CD1c-positive myeloid dendritic cell (primary cell): ENCODE results near the gene POLR3F.
"Not testable (repeated sequence)": the region's sequence is repeated elsewhere in the genome, so short reads cannot be mapped to it uniquely, and the experiment has no call there.

Source experiments
- DNase-seq: peaks from one replicate; pipeline ENCODE4 v3.0.0-alpha.2; 2016; ENCODE audit errors: extremely low spot score

POLR3F gene, protein sequence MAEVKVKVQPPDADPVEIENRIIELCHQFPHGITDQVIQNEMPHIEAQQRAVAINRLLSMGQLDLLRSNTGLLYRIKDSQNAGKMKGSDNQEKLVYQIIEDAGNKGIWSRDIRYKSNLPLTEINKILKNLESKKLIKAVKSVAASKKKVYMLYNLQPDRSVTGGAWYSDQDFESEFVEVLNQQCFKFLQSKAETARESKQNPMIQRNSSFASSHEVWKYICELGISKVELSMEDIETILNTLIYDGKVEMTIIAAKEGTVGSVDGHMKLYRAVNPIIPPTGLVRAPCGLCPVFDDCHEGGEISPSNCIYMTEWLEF

DNA sequence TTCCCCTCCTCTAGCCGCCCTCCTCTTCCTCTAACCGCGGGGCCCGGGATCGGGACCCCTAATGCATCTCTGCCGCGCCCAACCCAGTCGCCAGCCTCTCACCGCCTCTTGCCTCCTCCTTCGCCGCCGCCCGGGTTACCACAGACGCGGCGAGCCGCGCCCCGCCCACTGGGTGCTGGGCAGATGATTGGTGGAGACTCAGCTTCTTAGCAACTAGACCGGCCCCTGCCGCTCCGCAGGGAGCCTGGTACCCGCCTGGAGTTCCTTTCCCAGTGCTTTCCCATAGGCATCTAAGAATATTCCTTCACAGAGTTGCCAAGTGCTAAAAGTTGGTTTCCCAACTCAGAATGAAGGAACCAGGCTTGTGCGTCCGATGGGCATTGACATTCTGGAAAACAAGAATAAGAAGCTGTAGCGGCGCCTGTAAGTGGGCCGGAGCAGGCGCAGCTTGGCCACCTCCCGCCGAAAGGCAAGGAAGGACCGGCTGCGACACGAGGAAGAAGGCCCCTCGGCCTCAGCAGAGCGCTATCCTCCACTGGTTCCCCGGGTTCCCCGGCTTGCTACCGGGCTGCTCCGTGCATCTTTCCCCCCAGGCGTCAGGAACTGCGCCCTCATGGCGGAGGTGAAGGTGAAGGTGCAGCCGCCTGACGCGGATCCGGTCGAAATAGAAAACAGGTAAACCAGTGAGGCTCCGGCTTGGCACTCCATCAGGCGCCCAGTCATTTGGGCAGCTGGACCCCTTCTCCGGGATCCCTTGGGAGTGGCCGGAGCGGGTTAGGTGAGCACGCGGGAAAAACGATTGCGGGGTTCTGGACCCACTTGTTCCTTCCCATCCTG is at the start of gene POLR3F, which contains the start of gene DZANK1:
Gene POLR3F, plus strand, starts transcription at position 497 of the 837 bp plus-strand sequence. Its CDS starts 117 bp downstream, at position 614.
Gene DZANK1, minus strand, starts transcription at position 137 of the 837 bp plus-strand sequence. CDS start 1,672 bp downstream, outside the sequence.
- peak; percentile 96 for DNase-seq

DNA sequence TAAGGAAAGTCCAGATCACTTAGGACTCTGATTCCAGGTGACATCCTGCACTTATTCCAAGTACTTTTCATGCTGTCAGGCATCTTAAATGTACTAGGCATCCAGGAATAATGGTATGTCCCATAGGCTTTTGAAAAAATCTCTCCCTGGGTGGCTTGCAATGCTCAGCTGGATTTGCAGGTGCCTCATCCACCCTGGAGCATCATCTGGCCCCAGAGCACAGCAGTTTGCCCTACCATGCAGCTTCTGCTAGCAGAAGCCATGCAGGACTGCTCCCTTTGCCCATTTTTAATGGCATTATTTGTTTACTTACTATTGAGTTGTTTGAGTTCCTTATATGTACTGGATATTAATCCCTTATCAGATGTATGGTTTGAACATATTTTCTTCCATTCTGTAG is 45.6 kb upstream of the POLR3F start:
- DNase-seq = no peak

GRCh38 chr20:18427214-18427613 is 40.0 kb upstream of the POLR3F start:
- no peak for DNase-seq

- no peak for DNase-seq
Observed at GRCh38 chr20:18428490-18429173, 38.6 kb upstream of the POLR3F start.

DNA sequence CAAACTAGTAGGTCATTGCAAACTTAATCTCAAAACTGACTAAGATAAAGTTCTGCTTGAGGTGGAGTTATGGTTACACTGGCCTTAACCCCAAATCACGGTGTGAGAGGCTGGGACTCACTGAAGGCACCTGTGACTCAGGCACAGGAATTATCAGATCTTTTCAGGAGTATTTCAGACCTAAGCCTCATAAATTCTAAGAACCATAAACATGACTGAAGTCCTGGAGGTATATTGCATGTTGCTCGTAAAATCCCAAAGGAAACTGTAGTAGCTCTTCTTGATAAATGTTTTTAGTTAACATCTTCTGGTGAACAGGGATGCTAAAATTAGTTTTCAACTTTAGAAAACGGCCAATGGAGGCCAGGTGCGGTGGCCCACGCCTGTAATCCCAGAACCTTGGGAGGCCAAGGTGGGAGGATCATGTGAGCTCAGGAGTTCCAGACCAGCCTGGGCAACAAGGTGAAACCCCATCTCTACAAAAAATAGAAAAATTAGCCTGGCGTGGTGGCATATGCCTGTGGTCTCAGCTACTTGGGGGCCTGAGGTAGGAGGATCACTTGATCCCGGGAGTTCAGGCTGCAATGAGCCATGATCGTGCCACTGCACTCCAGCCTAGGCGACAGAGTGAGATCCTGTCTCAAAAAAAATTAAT is 36.9 kb upstream of the POLR3F start:
- no peak for DNase-seq

GRCh38 chr20:18431206-18431605 is 36.0 kb upstream of the POLR3F start:
- DNase-seq = no peak

DNA sequence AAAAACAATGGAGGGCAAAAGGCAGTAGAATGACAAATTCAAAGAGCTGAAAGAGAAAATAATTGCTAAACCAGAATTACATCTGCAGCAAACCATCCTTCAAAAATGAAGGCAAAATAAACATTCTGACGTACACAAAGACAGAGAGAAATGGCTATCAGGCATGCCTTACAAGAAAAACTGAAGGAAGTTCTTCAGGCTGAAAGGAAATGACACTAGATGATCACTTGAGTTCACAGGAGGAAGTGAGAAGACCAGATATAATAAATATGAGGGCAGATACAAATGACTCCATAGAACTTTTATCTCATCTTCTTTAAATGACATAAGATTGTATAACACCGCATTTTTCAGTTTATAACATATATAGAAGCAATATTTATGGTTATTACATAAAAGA is 30.3 kb upstream of the POLR3F start:
- DNase-seq = peak; percentile 4

DNA sequence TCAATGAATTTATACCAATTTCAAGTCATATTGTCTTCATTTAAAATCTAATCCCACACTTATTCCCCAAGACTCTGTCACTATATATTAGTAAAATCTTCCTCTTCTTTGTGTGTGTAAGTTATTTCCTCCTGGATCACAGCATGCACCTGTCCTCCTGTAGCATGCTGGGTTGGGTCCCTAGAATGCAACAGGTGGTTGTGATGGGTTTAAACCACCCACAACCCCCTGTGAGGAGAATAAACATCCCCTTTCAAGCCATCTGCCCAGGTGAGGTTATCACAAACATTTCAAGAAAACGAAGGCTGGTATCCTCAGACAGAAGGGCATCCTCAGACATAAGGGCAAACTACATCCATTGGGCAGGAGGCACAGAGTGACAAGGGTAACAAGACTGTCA is 26.8 kb upstream of the POLR3F start:
- DNase-seq = no peak

DNA sequence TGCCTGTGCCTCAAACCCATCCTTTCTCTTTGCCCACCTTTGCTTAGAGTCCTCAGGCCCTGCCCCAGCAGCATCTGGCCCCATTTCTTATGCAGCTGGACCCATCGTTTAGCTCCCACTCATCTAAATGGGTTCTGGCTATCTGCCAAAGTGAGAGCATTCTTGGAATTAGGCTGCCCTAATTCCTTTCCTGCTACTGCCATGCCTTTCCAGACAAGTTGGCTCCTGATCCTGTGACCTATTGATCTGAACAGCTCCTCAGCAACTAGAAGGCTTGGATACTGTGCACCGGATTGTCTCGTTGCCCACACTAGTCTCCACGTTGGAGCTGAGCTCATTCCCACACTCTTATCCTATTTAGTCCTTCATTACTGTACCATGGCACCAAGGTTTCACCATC is 23.3 kb upstream of the POLR3F start:
- no peak for DNase-seq

GRCh38 chr20:18456600-18456999 is 10.6 kb upstream of the POLR3F start:
- DNase-seq = no peak

DNA sequence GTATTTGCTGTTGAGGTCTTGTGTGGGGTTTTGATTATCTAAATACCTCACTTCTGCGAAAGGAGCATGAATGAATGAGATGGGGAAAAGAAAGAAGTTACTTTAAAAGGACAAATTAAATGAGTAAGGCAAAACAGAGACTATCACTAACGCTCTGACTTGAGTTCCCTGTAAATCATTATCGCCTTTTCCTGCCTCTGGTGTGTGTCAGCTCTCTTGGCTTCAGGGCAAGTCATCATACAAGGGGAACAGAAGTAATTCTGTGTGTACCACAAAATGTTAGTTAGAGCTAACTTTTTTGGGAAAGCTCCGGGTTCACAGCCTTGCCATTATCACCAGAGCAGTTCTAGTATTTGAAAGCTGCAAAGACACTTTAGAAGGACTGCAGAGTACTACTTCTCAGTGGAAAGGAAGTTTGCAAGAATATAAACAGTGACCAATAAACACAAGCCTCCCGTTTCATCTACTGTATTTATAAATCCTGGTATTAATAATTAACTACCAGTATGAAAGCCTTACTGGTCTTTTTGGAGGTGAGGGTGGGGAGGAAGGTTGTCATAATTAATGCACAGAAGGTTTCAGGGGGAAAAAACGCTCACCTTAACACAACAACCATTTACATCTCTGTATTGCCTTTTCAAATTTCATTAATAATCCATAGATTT is 1.5 kb upstream of the POLR3F start:
- DNase-seq = no peak

- DNase-seq = no peak
Observed at GRCh38 chr20:18466574-18466893, 656 bp upstream of the POLR3F start.

GRCh38 chr20:18477218-18477617 is 10.0 kb downstream of the POLR3F start:
- no peak for DNase-seq

- DNase-seq = no peak
Observed at GRCh38 chr20:18477821-18478220, 10.6 kb downstream of the POLR3F start.

- DNase-seq = no peak
Observed at GRCh38 chr20:18481596-18481995, 14.4 kb downstream of the POLR3F start.

- DNase-seq = no peak
Observed at GRCh38 chr20:18488301-18488700, 21.1 kb downstream of the POLR3F start.

GRCh38 chr20:18496042-18496441 is 28.9 kb downstream of the POLR3F start:
- DNase-seq = no peak

DNA sequence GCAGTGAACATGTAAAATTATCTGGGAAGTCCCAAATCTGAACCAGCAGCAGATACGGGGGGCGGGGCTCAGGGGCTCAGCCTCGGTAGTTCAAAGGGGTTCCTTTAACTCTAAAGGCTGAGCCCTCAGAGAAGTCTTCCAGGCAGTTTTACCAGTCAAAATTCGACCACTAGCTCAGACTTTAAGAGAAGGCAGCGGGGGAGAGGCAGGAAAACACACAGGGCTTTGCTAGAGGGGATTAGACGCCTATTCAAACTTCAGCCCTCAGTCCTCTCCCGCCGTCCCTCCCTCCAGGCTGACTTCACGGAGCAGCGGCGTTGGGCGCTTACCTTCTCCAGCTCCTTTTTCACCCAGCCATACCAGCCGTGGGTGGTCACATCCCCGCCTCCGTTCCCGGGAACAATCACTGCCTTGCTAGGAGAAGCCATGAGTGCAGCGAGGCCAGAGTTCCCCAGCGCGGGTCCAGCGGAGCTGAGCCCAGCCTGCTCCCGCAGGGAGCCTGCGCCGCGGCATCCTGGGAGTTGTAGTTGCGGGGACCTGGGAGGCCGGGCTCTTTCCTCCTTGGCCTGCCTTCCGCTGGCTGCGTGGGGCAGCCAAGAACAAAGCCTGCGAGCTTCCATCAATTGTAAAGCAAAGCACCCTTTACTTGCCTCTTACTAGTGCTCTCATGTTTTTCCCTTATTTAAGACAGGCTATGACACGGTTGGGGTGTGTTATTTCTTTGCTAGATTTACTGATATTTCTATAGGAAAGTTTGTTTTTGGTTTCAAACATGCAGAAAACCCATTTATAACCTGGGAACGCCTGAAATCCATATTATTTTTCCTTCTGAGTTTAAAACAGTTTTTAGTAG is 29.8 kb downstream of the POLR3F start, which contains the start of gene RBBP9:
Gene RBBP9, minus strand, starts transcription at position 486 of the 853 bp plus-strand sequence. Its CDS starts 58 bp downstream, at position 428.
- DNase-seq = peak; percentile 81

GRCh38 chr20:18497603-18498002 is 30.4 kb downstream of the POLR3F start:
- DNase-seq = no peak

DNA sequence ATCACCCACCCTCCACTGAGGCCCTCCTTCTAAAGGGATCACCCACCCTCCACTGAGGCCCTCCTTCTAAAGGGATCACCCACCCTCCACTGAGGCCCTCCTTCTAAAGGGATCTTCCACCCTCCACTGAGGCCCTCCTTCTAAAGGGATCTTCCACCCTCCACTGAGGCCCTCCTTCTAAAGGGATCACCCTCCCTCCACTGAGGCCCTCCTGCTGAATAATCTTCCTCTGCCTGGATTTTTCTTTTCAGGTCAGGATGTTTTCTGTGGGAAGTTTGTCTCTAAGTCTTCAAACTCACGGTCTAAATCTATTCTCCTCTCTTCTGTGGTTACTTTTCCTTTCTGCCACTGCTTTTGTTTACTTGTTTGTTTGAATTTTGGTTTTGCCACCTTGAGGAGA is 34.5 kb downstream of the POLR3F start:
- not testable (repeated sequence) for DNase-seq
